ENCODE data around the gene NPLOC4.
"Not testable (repeated sequence)": the region's sequence is repeated elsewhere in the genome, so short reads cannot be mapped to it uniquely, and the experiment has no call there.

Gene NPLOC4

GRCh38 chr17:81543339-81543675, 93.6 kb downstream of the NPLOC4 start:
- DNase-seq, result no peak

- no peak for DNase-seq
These were observed 94.2 kb downstream of the NPLOC4 start for GRCh38 chr17:81542431-81543338.

DNA sequence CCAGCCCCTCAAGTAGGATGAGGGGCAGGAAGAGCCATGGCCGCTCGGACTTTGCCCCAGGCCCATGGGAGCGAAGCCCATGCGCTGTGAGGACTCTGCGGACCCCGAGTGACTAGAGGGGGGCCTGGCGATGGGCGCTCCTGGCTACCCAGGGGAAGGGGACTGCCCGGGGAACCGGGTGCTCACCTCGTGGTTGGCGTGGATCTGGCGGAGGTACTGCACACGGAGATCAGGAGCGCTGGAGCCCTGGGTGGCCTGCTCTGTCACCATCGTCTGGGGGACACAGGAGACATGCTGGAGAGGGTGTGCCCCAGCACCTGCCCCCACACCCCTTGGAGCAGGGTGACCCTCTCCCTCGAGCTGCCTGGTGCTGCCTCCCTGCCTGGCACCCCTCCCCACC, 95.8 kb downstream of the NPLOC4 start:
- DNase-seq, result no peak

GRCh38 chr17:81540676-81541027, 96.3 kb downstream of the NPLOC4 start:
- no peak for DNase-seq

- DNase-seq, result no peak
These were observed 96.8 kb downstream of the NPLOC4 start for GRCh38 chr17:81539961-81540675.

DNA sequence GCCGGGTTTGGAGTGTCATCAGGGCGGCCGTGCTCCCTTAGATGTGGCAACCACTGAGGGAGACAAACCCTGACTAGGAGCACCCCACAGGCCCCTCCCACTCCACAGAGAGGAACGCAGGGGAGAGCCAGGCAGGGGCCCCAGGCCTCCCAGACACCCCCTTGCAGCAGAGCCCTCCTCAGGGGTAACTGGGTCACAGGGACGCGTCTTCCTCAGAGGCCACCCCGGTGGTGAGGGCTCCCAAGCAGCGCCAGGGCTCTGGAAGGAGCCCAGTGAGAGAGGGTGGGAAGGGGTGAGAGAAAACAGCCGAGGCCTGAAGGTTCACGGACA, 97.4 kb downstream of the NPLOC4 start:
- DNase-seq, result no peak

DNA sequence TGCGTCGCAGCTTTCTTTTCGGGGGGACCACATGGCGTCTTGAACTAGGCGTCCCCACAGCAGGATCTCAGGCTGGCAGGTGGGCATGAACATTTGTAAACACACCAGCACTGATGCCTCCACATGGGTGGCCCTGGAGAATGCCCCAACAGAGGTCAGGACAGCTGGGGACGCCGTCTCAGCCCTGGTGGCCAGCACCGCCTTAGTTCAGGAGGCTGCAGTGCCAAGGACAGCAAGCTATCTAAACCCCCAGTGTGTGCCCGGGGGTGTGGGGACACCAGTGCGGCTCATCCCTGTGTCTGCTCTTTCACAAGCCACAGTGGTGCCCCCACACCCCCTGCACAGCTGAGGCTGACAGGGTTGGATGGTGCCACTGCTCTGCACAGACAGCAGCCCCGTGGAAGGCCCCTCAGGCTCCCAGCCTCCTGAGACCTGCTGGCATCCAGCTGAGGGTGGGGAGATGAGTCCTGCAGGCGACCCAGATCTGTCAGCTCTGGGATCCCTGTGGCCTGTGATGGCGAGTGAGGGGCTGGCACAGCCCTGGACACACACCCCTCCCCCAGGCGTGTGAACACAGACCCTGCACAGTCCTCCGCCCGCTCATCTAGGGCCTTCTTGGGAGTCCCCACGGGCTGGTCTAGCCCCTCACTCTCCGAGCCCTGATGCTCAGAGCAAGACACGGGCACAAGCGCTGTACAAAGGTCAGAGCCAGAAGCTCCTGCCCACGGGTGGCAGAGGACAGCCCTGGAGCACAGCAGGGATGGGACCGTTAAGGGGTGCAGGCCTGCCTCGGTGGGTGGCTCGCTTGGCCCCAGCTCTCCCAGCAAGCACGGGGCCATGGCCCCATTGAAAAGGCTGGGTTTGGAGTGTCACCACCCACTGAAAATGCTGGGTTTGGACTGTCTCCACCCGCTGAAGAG, 98.0 kb downstream of the NPLOC4 start:
- no peak for DNase-seq

GRCh38 chr17:81537856-81538555, 98.9 kb downstream of the NPLOC4 start:
- DNase-seq, result no peak

DNA sequence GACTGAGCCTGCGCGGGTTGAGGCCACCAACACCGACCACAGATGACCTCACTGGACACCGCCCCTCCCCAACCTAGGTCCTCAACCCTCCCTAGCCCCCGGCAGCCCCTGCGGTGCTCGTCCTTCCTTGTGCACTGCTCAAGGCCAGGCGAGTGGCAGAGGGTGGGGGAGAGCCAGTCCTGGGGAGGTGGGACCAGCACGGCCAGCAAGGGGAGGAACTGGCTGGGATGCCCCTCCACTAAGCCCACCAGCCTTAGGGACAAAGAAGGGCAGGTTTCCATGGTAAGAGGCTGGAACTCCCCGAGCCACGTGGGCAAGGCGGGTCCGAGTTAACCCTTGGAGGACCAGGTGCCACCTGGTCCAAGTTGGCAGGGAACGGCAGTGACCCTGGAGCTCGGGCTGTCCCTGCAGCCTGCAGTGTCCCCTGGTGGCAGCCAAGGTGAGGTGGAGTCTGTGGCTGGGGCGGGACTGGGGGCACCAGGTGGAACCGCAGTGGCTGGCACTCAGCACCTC, 99.5 kb downstream of the NPLOC4 start:
- DNase-seq, result no peak

GRCh38 chr17:81536299-81537290, 100.3 kb downstream of the NPLOC4 start:
- DNase-seq, result no peak

- no peak for DNase-seq
These were observed 101.2 kb downstream of the NPLOC4 start for GRCh38 chr17:81535480-81536298.

DNA sequence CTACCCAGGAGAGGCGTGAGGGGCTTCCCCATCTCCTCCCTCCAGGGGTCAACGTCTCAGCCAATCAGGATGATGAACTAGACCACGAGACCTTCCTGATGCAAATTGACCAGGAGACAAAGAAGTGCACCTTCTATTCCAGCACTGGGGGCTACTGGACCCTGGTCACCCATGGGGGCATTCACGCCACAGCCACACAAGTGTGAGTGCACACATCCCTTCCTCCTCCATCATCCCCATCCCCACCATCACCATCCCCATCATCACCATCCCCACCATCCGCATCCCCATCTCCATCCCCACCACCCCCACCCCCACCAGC, 101.9 kb downstream of the NPLOC4 start:
- DNase-seq, result no peak

GRCh38 chr17:81534157-81535006, 102.5 kb downstream of the NPLOC4 start:
- DNase-seq, result no peak

- no peak for DNase-seq
These were observed 103.4 kb downstream of the NPLOC4 start for GRCh38 chr17:81533339-81534141.

GRCh38 chr17:81532490-81533287, 104.2 kb downstream of the NPLOC4 start:
- DNase-seq, result no peak

DNA sequence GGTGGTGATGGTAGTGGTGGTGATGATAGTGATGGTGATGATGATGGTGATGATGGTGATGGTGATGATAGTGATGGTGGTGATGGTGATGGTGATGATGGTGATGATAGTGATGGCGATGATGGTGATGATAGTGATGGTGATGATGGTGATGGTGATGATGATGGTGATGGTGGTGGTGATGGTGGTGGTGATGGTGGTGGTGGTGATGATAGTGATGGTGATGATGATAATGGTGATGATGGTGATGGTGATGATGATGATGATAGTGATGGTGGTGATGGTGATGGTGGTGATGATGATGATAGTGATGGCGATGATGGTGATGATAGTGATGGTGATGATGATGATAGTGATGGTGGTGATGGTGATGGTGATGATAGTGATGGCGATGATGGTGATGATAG, 104.9 kb downstream of the NPLOC4 start:
- not testable (repeated sequence) for DNase-seq

- DNase-seq, result not testable (repeated sequence)
These were observed 105.9 kb downstream of the NPLOC4 start for GRCh38 chr17:81531013-81531412.

- DNase-seq, result no peak
These were observed 107.5 kb downstream of the NPLOC4 start for GRCh38 chr17:81529437-81529803.
